K562 (cell line): Measurements from ENCODE around the gene FLOT2. TPM values are rescaled to one million over a fixed set of nuclear protein-coding genes. Genes with fewer than 3 reads are reported as not detected.

Source experiments
- DMBX1 ChIP-seq: fragments of 250-450 bp; sonication (Bioruptor Pico); IDR thresholded peaks from 2 replicates; pipeline ENCODE4 v1.8.0; 2022; ENCODE audit warnings: inconsistent platforms, mild to moderate bottlenecking, moderate library complexity, borderline replicate concordance
- ELF1 ChIP-seq: fragments of 200-800 bp; sonication (Bioruptor generic); IDR thresholded peaks from 2 replicates; pipeline ENCODE4 v1.6.1; 2016; ENCODE audit warnings: missing genetic modification characterization, missing compliant biosample characterization
- GABPB2 ChIP-seq: fragments of 250-450 bp; sonication (Bioruptor Pico); conservative IDR thresholded peaks from 2 replicates; pipeline ENCODE4 v1.5.1; 2021; ENCODE audit warnings: mild to moderate bottlenecking
- KDM1A ChIP-seq, 2 experiments: fragments of 450-650 bp; IDR thresholded peaks; 2 replicates each; pipeline ENCODE4 v1.6.1; 2016; ENCODE audit warnings: mild to moderate bottlenecking in 2 of 2
- MTA3 ChIP-seq: fragments of 450-650 bp; formaldehyde crosslinking; IDR thresholded peaks from 2 replicates; pipeline ENCODE4 v1.6.1; 2017; ENCODE audit warnings: mild to moderate bottlenecking, borderline replicate concordance
- SIN3A ChIP-seq, 2 experiments: fragments of 150-350 bp in 1 of 2; IDR thresholded peaks; 2 replicates each; pipeline ENCODE4 v1.6.1; 2011 to 2016; ENCODE audit warnings: borderline replicate concordance in 2 of 2, low read depth in 2 of 2, low read length in 2 of 2, mild to moderate bottlenecking in 2 of 2, moderate library complexity in 2 of 2; ENCODE audit not compliant: control insufficient read depth in 1 of 2
- SMARCA5 ChIP-seq: fragments of 450-650 bp; IDR thresholded peaks from 2 replicates; pipeline ENCODE4 v1.6.1; 2016
- SMARCE1 ChIP-seq: fragments of 450-650 bp; IDR thresholded peaks from 2 replicates; pipeline ENCODE4 v1.7.1; 2016; ENCODE audit warnings: mild to moderate bottlenecking
- SREBF2 ChIP-seq: sonication (generic); formaldehyde crosslinking; IDR thresholded peaks from 2 replicates; pipeline ENCODE4 v1.4.0; 2020; ENCODE audit warnings: mild to moderate bottlenecking, missing genetic modification reagents
- STAT6 ChIP-seq: sonication (generic); formaldehyde crosslinking; IDR thresholded peaks from 2 replicates; pipeline ENCODE4 v1.8.1; 2023; ENCODE audit warnings: mild to moderate bottlenecking, missing genetic modification reagents
- ZBTB9 ChIP-seq: fragments of 450-650 bp; formaldehyde crosslinking; IDR thresholded peaks from 2 replicates; pipeline ENCODE4 v1.4.0; 2020; ENCODE audit warnings: mild to moderate bottlenecking, moderate library complexity
- ZNF407 ChIP-seq: fragments of 450-650 bp; IDR thresholded peaks from 2 replicates; pipeline ENCODE4 v1.6.1; 2016; ENCODE audit warnings: low read depth
- polyA plus RNA-seq, 8 experiments: library from polyadenylated mRNA; depleted of rRNA in 4 of 8; stranded (reverse) in 5 of 8; unstranded in 3 of 8; fragments of >200 nt; fragmentation: Nextera tagmentation in 2 of 8; fragmentation: Illumina TruSeq in 1 of 8; extraction: Ambion mirVana in 2 of 8; extraction: Trizol in 1 of 8; gene quantifications; 2 replicates each; pipeline versions ENCODE4 v1.2.1 to v1.2.3, GENCODE V29; 2011 to 2014; ENCODE audit warnings: inconsistent platforms in 1 of 8, missing spikeins in 1 of 8
- total RNA-seq, 7 experiments: library from RNA; depleted of rRNA in 6 of 7; stranded (reverse); fragments of >200 nt in 6 of 7; fragmentation: Illumina TruSeq in 2 of 7; extraction: Trizol in 2 of 7; gene quantifications; 2 replicates each; pipeline versions ENCODE4 v1.2.1 to v1.2.3, GENCODE V29; 2011 to 2021; ENCODE audit warnings: low replicate concordance in 1 of 7

The FLOT2 gene
- total and polyA plus RNA-seq, 9 of the 15 experiments (the other 6 are each of a cell fraction or from before 2014, with no cell fraction given) = 17.5 to 138 (median 41.7) TPM

- 0 out of 2 replicates have a peak, but pooled peaks have one; percentile 24 for TF ChIP-seq ZNF407
- no peak for TF ChIP-seq DMBX1 (CRISPR knock-in tag)
- TF ChIP-seq GABPB2 (CRISPR knock-in tag) = no peak; the same call in 1 of the 2 replicates
- TF ChIP-seq SMARCA5 = peak; percentile 81; the same call in 1 of the 2 replicates
- 0 out of 2 replicates have a peak, but pooled peaks have one; percentile 97 for TF ChIP-seq SREBF2
- TF ChIP-seq MTA3 = peak; percentile 91; the same call in 1 of the 2 replicates
- peak; percentile 61; the same call in 1 of the 2 replicates for TF ChIP-seq ZBTB9 (CRISPR knock-in tag)
- peak; percentile 64 for TF ChIP-seq SMARCE1
- peak; percentile 36; the same call in 1 of the 2 replicates for TF ChIP-seq STAT6
- peak in 1 of 2 experiments; percentile 22; a peak in 1 of 4 replicates for TF ChIP-seq KDM1A (IDR thresholded peaks at IDR 0.05)
- peak in 1 of 2 experiments; percentile 66; a peak in 1 of 4 replicates for TF ChIP-seq SIN3A (IDR thresholded peaks at IDR 0.05; ENCODE audit: borderline replicate concordance in 2 of 2, control insufficient read depth in 1 of 2, low read depth in 2 of 2, low read length in 2 of 2)
- no peak for TF ChIP-seq ELF1 (tag)
Observed at GRCh38 chr17:28842282-28843012, 55.1 kb downstream of the FLOT2 start, which contains the start of gene FAM222B (continued).
